Fibroblast of pulmonary artery (primary cell): Measurements from ENCODE around the gene B3GALT5.

Experiments used
- DNase-seq: peaks from one replicate; pipeline ENCODE4 v3.0.0-alpha.2; 2010; ENCODE audit warnings: low read depth
- H3K4me3 ChIP-seq: replicated peaks from 2 replicates; pipeline ENCODE4 v1.5.1; 2011; ENCODE audit warnings: low read depth, mild to moderate bottlenecking, control low read depth, low read length, moderate library complexity
- TF ChIP-seq, protein P1 (sequence below): IDR thresholded peaks from 2 replicates; pipeline ENCODE4 v1.5.1; 2011; ENCODE audit warnings: mild to moderate bottlenecking, control low read depth, low read length, inconsistent platforms; ENCODE audit errors: missing control alignments

The B3GALT5 gene

DNA sequence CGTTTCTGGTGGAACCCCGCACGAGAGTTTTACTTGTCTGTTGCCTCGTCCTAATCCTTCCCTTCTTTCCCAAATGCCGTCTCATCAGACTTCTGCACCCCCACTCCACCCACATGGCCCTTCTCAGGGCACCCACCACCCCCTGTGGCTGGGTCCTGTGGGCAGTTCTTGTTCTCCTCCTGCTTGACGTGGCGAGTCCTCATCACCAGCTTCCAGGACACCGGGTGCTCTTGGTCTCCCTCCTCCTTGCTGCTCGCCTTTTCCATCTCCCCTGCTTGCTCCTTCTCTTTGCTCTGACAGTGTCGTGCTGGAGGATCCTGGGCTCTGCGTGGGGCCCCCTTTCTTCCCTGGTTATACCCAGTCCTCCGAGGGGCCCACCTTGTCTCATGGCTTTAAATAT lies 51.8 kb downstream of the B3GALT5 start:
- TF ChIP-seq, protein P1, sequence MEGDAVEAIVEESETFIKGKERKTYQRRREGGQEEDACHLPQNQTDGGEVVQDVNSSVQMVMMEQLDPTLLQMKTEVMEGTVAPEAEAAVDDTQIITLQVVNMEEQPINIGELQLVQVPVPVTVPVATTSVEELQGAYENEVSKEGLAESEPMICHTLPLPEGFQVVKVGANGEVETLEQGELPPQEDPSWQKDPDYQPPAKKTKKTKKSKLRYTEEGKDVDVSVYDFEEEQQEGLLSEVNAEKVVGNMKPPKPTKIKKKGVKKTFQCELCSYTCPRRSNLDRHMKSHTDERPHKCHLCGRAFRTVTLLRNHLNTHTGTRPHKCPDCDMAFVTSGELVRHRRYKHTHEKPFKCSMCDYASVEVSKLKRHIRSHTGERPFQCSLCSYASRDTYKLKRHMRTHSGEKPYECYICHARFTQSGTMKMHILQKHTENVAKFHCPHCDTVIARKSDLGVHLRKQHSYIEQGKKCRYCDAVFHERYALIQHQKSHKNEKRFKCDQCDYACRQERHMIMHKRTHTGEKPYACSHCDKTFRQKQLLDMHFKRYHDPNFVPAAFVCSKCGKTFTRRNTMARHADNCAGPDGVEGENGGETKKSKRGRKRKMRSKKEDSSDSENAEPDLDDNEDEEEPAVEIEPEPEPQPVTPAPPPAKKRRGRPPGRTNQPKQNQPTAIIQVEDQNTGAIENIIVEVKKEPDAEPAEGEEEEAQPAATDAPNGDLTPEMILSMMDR: no peak
- no peak for DNase-seq
- no peak overlapping the region for H3K4me3 ChIP-seq

DNA sequence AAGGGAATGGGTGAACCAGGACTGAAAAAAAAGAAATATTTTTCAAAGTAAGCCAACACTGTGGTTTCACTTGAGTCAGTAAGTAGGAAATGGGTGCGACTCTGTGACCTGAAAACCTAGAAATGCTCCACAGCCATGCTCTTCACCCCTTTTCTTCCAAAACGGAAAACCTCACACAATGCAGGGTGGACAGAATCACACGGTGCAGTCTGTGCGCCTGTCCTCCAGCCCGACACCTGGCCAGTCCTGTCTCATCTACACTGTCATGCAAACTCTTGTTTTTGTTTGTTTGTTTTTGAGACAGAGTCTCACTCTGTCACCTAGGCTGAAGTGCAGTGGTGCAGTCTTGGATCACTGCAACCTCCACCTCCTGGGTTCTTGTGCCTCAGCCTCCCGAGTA lies 53.3 kb downstream of the B3GALT5 start:
- TF ChIP-seq, protein P1: no peak
- no peak overlapping the region for H3K4me3 ChIP-seq
- no peak for DNase-seq

DNA sequence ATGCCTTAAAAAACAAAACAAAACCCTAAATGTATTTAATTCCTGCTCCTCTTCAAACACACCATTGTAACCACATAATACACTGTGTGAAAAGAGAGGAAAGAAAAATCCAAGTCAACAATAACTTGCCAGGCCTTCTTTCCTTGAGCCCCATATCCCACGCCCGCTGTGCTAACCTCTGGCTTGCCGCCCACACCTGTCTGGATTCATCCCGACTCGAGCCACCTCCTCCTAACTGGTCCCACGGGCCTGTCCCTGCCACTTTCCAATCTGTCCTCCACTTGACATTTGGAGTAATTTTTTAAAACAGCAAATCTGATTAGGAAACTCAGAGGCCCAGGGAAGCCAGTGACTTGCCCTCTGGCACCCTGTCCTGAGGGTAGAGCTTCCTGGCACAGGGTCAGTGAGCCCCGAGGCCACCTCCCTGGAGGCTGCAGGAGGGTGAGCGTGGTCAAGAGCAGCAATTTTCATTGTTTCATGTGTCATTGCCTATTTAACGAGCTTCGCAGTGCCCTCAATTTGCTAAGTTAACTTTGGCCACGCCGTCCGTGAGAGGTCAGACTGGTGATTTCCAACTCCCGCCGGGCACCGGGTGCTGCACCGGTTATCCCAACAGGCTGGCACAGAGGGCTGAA lies 54.1 kb downstream of the B3GALT5 start:
- no peak for DNase-seq
- no peak overlapping the region for H3K4me3 ChIP-seq
- TF ChIP-seq, protein P1: no peak

DNA sequence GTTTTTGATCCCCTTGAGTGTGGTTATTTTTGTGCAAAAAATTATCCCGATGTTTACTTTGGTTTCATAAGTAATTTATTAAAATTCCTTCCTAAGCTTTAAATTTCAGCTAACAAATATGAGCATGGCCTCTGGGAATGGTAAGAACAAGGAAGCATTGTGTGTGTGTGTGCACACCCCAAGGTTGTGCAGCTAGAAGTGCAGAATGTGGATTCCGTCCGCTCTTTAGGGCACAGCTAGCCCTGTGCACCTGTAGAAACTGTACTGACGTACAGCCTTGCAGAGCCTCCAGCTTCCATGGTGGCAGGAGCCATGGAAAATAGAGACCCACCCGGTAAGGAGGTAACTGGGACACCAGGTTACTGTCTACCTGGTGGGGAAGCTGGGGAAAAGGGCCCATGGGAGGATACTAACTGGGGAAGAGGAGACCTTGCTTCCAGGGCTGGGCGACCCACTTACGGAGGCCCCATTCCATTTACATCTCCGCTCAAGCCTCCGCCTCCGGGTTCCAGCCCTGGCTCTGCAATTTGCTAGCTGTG lies 54.7 kb downstream of the B3GALT5 start:
- TF ChIP-seq, protein P1: no peak
- H3K4me3 ChIP-seq: no peak overlapping the region
- DNase-seq: no peak

DNA sequence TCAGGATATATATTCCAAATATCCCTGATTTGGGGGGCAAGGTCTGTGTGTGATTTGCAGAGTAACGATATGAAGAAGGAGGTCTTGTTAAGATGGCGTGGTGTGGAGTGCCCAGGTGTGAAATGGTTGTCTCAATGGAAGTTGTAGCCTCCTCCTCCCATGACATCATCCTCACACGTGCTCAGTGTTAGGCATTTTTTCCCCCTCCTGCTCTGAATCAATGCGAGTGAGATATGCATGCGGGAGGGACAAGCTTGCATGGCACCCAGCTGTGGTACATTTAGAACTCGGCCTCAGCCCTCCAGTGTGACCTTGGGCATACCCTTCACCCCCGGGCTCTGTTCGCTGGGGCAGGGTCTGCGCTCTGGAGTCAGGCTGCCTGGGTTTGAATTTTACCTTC lies 55.6 kb downstream of the B3GALT5 start:
- TF ChIP-seq, protein P1: no peak

DNA sequence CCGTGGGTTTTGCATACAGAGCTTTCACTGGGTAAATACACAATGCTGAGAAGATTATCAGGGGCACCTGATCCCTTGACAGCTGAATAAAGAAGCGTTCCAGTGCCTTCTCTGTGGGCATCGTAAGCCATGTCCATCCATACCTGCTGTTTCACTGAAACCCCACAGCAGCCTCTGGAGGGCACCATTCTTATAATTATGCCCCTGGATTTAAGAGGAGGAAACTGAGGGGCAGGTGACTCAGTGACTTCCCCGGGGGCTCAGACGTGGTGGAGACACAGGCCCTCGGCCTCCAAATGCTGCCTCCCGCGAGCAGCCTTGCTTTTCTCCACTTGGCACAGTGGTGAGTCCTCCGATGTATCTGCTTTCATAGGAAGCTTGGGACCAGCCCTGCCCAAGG lies 56.7 kb downstream of the B3GALT5 start:
- TF ChIP-seq, protein P1: no peak
- no peak overlapping the region for H3K4me3 ChIP-seq
- DNase-seq: no peak

More for the DNA sequence above, 55.6 kb downstream of the B3GALT5 start:
- no peak for DNase-seq
- H3K4me3 ChIP-seq: no peak overlapping the region
